Right lobe of liver (tissue), 4 donors: ENCODE data around the gene SLC25A12.

ENCODE experiments used
- CTCF ChIP-seq, 4 donors: fragments of 200-600 bp in 3 of 4; fragments of 450-650 bp in 1 of 4; IDR thresholded peaks; one replicate each; pipeline versions ENCODE4 v1.5.1 to v1.8.0; 2016 to 2022; ENCODE audit warnings: antibody characterized with exemption in 4 of 4, mild to moderate bottlenecking in 2 of 4
- POLR2A ChIP-seq: fragments of 450-650 bp; IDR thresholded peaks from one replicate; pipeline ENCODE4 v1.6.1; 2017; ENCODE audit warnings: antibody characterized with exemption, mild to moderate bottlenecking
- donor health status: DM: no; HTN: no; CAD: no.
- donor health status: DM: no; HTN: no; CAD: no.
- donor health status: DM: no; HTN: yes; CAD: no.

DNA sequence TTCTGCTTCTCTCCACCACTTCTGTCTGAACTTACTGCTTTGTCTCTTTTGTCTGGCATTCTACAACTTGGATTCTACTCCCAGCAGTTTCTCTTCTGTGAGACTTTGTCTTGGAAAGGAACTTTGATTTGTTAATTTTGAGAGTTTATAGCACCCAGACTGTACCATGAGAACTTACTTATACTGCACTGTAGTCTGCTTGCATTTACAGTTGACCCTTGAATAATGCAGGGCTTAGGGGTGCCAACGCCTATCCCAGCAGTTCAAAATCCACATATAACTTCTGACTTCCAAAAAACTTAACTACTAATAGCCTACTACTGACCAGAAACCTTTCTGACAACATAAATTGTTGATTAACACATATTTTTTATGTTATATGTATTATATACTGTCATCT, 151.3 kb downstream of the SLC25A12 start:
- TF ChIP-seq CTCF (IDR thresholded peaks at IDR 0.05) (no peak), POLR2A (no peak)
